Activated CD4-positive, alpha-beta memory T cell treated with anti-CD3 and anti-CD28 coated beads for 36 hours (primary cell): ENCODE results near the gene TBC1D25. TPM values are rescaled to one million over a fixed set of nuclear protein-coding genes. Genes with fewer than 3 reads are reported as not detected.
"Not testable (repeated sequence)": the region's sequence is repeated elsewhere in the genome, so short reads cannot be mapped to it uniquely, and the experiment has no call there.

Experiments used
- CTCF ChIA-PET: fragments of 350-600 bp; sonication (Branson Sonifier 250); formaldehyde crosslinking; loops from one replicate; lab custom pipeline; 2021; ENCODE audit warnings: antibody characterized with exemption, inconsistent platforms; lab: Charles Lee
- POLR2A ChIA-PET: fragments of 350-600 bp; sonication (Branson Sonifier 250); formaldehyde crosslinking; loops from one replicate; lab custom pipeline; 2021; ENCODE audit warnings: antibody characterized with exemption; lab: Charles Lee
- DNase-seq: peaks from one replicate; pipeline ENCODE4 v3.0.0-alpha.2; 2020
- H3K27ac Mint-ChIP-seq: one replicate; pipeline ENCODE4 v1.8.0; 2021; ENCODE audit warnings: mixed read lengths
- H3K27me3 Mint-ChIP-seq: one replicate; pipeline ENCODE4 v1.8.0; 2021; ENCODE audit warnings: mixed read lengths
- H3K36me3 Mint-ChIP-seq: one replicate; pipeline ENCODE4 v1.8.0; 2021; ENCODE audit warnings: mixed read lengths
- H3K4me1 Mint-ChIP-seq: one replicate; pipeline ENCODE4 v1.8.0; 2021; ENCODE audit warnings: low read depth, mixed read lengths
- H3K4me3 Mint-ChIP-seq: one replicate; pipeline ENCODE4 v1.8.0; 2021; ENCODE audit warnings: mild to moderate bottlenecking, mixed read lengths
- H3K9me3 Mint-ChIP-seq: one replicate; pipeline ENCODE4 v1.8.0; 2021; ENCODE audit warnings: mixed read lengths
- intact Hi-C: fragments of 100-400 bp; cut with micrococcal nuclease; formaldehyde crosslinking; loops from one replicate; pipeline ENCODE4 v1.15.1; 2023
- total RNA-seq, 2 experiments: library from RNA; stranded (reverse); gene quantifications; one replicate each; pipeline ENCODE4 v1.2.3, GENCODE V29; 2021

The TBC1D25 gene
- total RNA-seq, 2 experiments from 2014 or later, result 13.5 to 16.2 TPM

GRCh38 chrX:48520455-48520854 is 19.1 kb upstream of the TBC1D25 start:
- POLR2A ChIA-PET, result interaction anchor here (1.5 kb wide), 1 partner anchor 58 kb away, joined by 3 read pairs; no protein-coding TSS in a partner anchor
- peak; percentile 38 for DNase-seq
- Mint-ChIP-seq H3K36me3 (peaks cover 7% of the 10 kb centered on the region), H3K4me1 (peaks cover 25% of the 10 kb centered on the region), H3K27ac (peak overlapping the region; percentile 98), H3K9me3 (no peaks in the 10 kb centered on the region), H3K27me3 (no peaks in the 10 kb centered on the region), H3K4me3 (peak overlapping the region; percentile 92)
- intact Hi-C loops, result loop anchor here (2.0 to 5.0 kb wide), 2 partner anchors 43 to 54 kb away; partner anchors contain the start of genes FTSJ1 and RBM3
- CTCF ChIA-PET, result no interaction called here

- Mint-ChIP-seq H3K36me3 (peaks cover 7% of the 10 kb centered on the region), H3K27me3 (no peaks in the 10 kb centered on the region), H3K4me3 (peak overlapping the region; percentile 92), H3K9me3 (no peaks in the 10 kb centered on the region), H3K4me1 (peaks cover 25% of the 10 kb centered on the region), H3K27ac (peak overlapping the region; percentile 98)
- ChIA-PET CTCF (no interaction called here), POLR2A (interaction anchor here (0.6 to 1.5 kb wide), 2 partner anchors 58 to 155 kb away, joined by 3 read pairs; no protein-coding TSS in a partner anchor)
- intact Hi-C loops, result loop anchor here (1.0 to 5.0 kb wide), 5 partner anchors 18 to 77 kb away; partner anchors contain the start of genes FTSJ1, RBM3 and TBC1D25
- DNase-seq, result peak; percentile 44
Observed at GRCh38 chrX:48520976-48521352, 18.6 kb upstream of the TBC1D25 start.

DNA sequence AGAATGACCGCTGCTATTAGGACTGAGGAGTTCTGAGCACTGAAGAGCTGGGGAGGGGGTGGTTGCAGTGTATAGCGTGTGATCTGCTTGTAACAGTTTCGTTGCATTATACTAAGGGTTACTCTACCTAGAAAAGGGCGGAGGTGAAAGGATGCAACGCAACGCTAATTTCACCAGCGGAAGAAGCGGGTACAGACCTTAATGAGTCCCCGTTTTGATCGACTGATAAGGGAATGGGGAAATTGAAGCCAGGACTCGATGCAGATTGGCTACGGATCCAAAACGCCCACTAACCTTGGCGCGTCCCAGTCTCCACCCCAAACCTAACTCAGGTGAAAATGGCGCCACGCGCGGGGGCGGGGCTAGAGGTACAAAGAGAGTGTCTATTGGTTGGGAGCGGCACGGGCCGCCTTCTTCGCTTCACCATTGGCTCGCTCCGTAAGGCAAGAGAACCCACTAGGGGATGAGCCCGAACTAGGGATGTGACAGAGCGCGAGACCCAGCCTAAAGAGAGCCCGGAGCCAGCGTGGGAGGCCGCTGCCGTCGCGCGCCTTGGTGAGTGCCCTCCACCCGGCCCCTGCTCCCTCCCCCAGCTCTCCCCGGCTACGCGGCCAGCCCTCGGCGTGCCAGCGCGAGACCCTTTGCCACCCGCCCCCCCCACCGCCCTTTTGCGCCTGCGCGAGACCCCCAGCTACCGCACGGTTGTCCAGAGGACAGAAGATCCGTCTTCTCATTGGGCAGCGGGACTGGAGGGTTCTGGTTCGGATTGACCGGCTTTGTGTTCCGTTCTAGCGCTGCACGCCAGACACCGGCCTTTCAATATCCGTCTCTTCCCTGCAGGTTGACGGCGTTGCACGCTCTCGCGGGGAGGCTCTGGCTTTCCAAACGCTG is 17.9 kb upstream of the TBC1D25 start, which contains the start of gene EBP:
Gene EBP, plus strand, starts transcription at position 456 of the 891 bp plus-strand sequence. CDS start 1,964 bp downstream, outside the sequence.
- no peaks in the 10 kb centered on the region for H3K27me3 Mint-ChIP-seq
- peak; percentile 97 for DNase-seq
- H3K4me3 Mint-ChIP-seq, result peak within 1 kb of the TSS; percentile 92
- no peaks in the 10 kb centered on the region for H3K9me3 Mint-ChIP-seq
- intact Hi-C loops, result loop anchor here (1.0 to 5.0 kb wide), 5 partner anchors 18 to 77 kb away; partner anchors contain the start of genes FTSJ1, RBM3 and TBC1D25
- peak within 1 kb of the TSS; percentile 98 for H3K27ac Mint-ChIP-seq
- peaks cover 11% of the 10 kb centered on the region for H3K36me3 Mint-ChIP-seq
- H3K4me1 Mint-ChIP-seq, result peaks cover 27% of the 10 kb centered on the region
- POLR2A ChIA-PET, result interaction anchor here (0.6 to 1.5 kb wide), 3 partner anchors 18 to 155 kb away, joined by 3 read pairs; partner anchors contain the start of gene TBC1D25
- CTCF ChIA-PET, result interaction anchor here (1.2 kb wide), 1 partner anchor 47 kb away, joined by 4 read pairs; no protein-coding TSS in a partner anchor

GRCh38 chrX:48522291-48522690 is 17.2 kb upstream of the TBC1D25 start:
- peaks cover 15% of the 10 kb centered on the region for H3K36me3 Mint-ChIP-seq
- H3K27ac Mint-ChIP-seq, result peak overlapping the region; percentile 98
- DNase-seq, result no peak
- H3K4me1 Mint-ChIP-seq, result peaks cover 24% of the 10 kb centered on the region
- H3K4me3 Mint-ChIP-seq, result peak overlapping the region; percentile 92
- POLR2A ChIA-PET, result interaction anchor here (1.1 to 1.5 kb wide), 2 partner anchors 18 to 57 kb away, joined by 3 read pairs; partner anchors contain the start of gene TBC1D25
- intact Hi-C loops, result loop anchor here (5.0 kb wide), 1 partner anchor 45 kb away; the partner anchor contains the start of gene FTSJ1
- CTCF ChIA-PET, result interaction anchor here (1.2 kb wide), 1 partner anchor 48 kb away, joined by 4 read pairs; no protein-coding TSS in a partner anchor
- no peaks in the 10 kb centered on the region for H3K9me3 Mint-ChIP-seq
- H3K27me3 Mint-ChIP-seq, result no peaks in the 10 kb centered on the region

- Mint-ChIP-seq H3K36me3 (peaks cover 29% of the 10 kb centered on the region), H3K4me1 (peaks cover 24% of the 10 kb centered on the region), H3K4me3 (peak overlapping the region; percentile 49), H3K27me3 (no peaks in the 10 kb centered on the region), H3K27ac (no peak overlapping the region), H3K9me3 (no peaks in the 10 kb centered on the region)
- DNase-seq, result no peak
- intact Hi-C loops, result loop anchor here (5.0 kb wide), 1 partner anchor 46 kb away; the partner anchor contains the start of gene FTSJ1
- POLR2A ChIA-PET, result no interaction called here
- CTCF ChIA-PET, result no interaction called here
Observed at GRCh38 chrX:48523682-48524081, 15.8 kb upstream of the TBC1D25 start.

- DNase-seq, H3K27me3 Mint-ChIP-seq, CTCF ChIA-PET, H3K27ac Mint-ChIP-seq, H3K4me3 Mint-ChIP-seq, H3K9me3 Mint-ChIP-seq, intact Hi-C loops, POLR2A ChIA-PET: not testable (repeated sequence)
- Mint-ChIP-seq H3K4me1 (peaks cover 15% of the 10 kb centered on the region), H3K36me3 (peaks cover 33% of the 10 kb centered on the region)
Observed at GRCh38 chrX:48525853-48526252, 13.7 kb upstream of the TBC1D25 start.

DNA sequence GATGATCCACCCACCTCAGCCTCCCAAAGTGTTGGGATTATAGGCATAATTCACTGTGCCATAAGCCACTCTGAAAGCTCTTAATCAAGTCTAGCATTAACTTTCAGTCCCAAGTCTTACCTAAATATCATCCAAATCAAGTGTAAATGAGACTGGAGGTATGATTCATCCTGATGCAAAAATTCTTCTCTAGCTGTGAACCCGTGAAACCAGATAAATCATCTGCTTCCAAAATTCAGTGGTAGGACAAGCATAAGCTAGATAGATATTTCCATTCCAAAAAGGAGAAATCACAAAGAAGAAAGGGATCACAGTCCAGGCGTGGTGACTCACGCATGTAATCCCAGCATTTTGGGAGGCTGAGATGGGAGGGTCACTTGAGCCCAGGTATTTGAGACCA is 8.8 kb upstream of the TBC1D25 start:
- H3K4me1 Mint-ChIP-seq, result peaks cover 16% of the 10 kb centered on the region
- no peak overlapping the region for H3K4me3 Mint-ChIP-seq

GRCh38 chrX:48531358-48531959 is 8.1 kb upstream of the TBC1D25 start:
- intact Hi-C loops, result no loop called here
- peak overlapping the region; percentile 84 for H3K27ac Mint-ChIP-seq
- ChIA-PET CTCF (no interaction called here), POLR2A (interaction anchor here (1.0 kb wide), 1 partner anchor 43 kb away, joined by 3 read pairs; the partner anchor contains the start of gene RBM3)
- H3K4me3 Mint-ChIP-seq, result no peak overlapping the region
- H3K9me3 Mint-ChIP-seq, result no peaks in the 10 kb centered on the region
- DNase-seq, result peak; percentile 17
- peaks cover 25% of the 10 kb centered on the region for H3K36me3 Mint-ChIP-seq
- peaks cover 15% of the 10 kb centered on the region for H3K4me1 Mint-ChIP-seq
- H3K27me3 Mint-ChIP-seq, result no peaks in the 10 kb centered on the region

More for the DNA sequence above, 8.8 kb upstream of the TBC1D25 start:
- intact Hi-C loops, result no loop called here
- Mint-ChIP-seq H3K36me3 (peaks cover 28% of the 10 kb centered on the region), H3K27me3 (no peaks in the 10 kb centered on the region), H3K9me3 (no peaks in the 10 kb centered on the region), H3K27ac (no peak overlapping the region)
- ChIA-PET POLR2A (interaction anchor here (1.0 kb wide), 1 partner anchor 44 kb away, joined by 3 read pairs; the partner anchor contains the start of gene RBM3), CTCF (no interaction called here)
- DNase-seq, result no peak

GRCh38 chrX:48532161-48532560 is 7.4 kb upstream of the TBC1D25 start:
- Mint-ChIP-seq H3K4me1 (peaks cover 13% of the 10 kb centered on the region), H3K27ac (peak overlapping the region; percentile 84), H3K36me3 (peaks cover 20% of the 10 kb centered on the region), H3K27me3 (no peaks in the 10 kb centered on the region), H3K4me3 (no peak overlapping the region), H3K9me3 (no peaks in the 10 kb centered on the region)
- DNase-seq, result no peak
- intact Hi-C loops, result no loop called here
- ChIA-PET POLR2A (no interaction called here), CTCF (no interaction called here)

DNA sequence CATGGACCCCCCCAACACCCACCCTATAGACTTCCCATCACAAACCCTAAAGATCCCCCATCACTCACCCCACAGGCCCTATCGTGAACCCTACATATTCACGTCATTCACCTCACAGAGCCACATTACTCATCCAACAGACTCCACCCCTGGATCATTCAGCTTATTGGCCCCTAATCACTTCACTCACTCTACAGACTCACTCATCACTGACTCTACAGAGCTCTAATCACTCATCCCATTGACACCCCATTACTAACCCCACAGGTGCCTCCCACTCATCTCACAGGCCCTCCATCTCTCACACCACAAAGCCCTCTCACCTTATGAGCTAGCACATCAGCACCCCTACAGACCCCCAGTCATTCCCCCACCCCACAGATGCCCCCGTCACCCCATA is 6.3 kb upstream of the TBC1D25 start:
- intact Hi-C loops, result no loop called here
- Mint-ChIP-seq H3K4me3 (no peak overlapping the region), H3K27ac (no peak overlapping the region), H3K4me1 (peaks cover 13% of the 10 kb centered on the region), H3K36me3 (peaks cover 11% of the 10 kb centered on the region), H3K9me3 (no peaks in the 10 kb centered on the region), H3K27me3 (no peaks in the 10 kb centered on the region)
- POLR2A ChIA-PET, result no interaction called here
- CTCF ChIA-PET, result no interaction called here
- no peak for DNase-seq

DNA sequence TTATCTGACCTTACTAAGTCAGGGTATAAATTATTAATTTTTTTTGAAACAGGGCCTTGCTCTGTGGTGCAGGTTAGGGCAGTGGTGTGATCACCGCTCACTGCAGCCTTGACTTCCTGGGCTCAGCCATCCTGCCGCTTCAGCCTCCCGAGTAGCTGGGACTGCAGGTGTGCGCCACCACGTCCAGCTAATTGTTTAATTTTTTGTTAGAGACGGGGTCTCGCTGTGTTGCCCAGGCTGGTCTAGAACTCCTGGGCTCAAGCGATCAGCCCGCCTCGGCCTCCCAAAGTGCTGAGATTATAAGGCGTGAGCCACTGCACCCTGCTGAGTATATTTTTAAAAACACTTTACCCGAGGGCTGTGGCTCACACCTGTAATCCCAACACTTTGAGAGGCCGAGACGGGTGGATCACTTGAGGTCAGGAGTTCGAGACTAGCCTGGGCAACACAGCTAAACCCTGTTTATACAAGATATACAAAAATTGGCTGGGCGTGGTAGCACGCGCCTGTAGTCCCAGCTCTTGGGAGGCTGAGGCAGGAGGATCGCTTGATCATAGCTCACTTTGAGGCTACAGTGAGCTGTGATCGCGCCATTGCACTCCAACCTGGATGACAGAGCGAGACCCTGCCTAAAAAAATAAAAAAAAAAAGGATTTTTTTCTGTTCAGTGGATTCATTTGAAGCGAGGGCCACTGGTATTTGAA is 721 bp upstream of the TBC1D25 start:
- Mint-ChIP-seq H3K36me3 (peaks cover 7% of the 10 kb centered on the region), H3K4me1 (peaks cover 19% of the 10 kb centered on the region), H3K4me3 (no peak overlapping the region), H3K27ac (peak overlapping the region; percentile 97), H3K27me3 (no peaks in the 10 kb centered on the region), H3K9me3 (no peaks in the 10 kb centered on the region)
- ChIA-PET CTCF (interaction anchor here (0.7 kb wide), 1 partner anchor 73 kb away, joined by 5 read pairs; no protein-coding TSS in a partner anchor), POLR2A (interaction anchor here (0.8 to 1.6 kb wide), 5 partner anchors 10 to 75 kb away, joined by 3 to 12 read pairs (median 6); partner anchors contain the start of gene RBM3)
- no peak for DNase-seq
- intact Hi-C loops, result loop anchor here (1.0 kb wide), 4 partner anchors 17 to 381 kb away; partner anchors contain the start of genes EBP, PIM2 and RBM3
